WTC11 (cell line): ENCODE data around the gene IL1RAPL2.

Experiments used
- CBFB ChIP-seq: sonication (generic); formaldehyde crosslinking; IDR thresholded peaks from 2 replicates; pipeline ENCODE4 v1.8.1; 2022; ENCODE audit warnings: mild to moderate bottlenecking, low read depth, missing genetic modification reagents
- SMAD4 ChIP-seq: sonication (generic); formaldehyde crosslinking; IDR thresholded peaks from 2 replicates; pipeline ENCODE4 v1.8.0; 2022; ENCODE audit warnings: mild to moderate bottlenecking, missing genetic modification reagents
- TF ChIP-seq, protein P1 (sequence below): fragments of 200-600 bp; IDR thresholded peaks from 2 replicates; pipeline ENCODE4 v1.8.0; 2022; ENCODE audit warnings: antibody characterized with exemption

DNA sequence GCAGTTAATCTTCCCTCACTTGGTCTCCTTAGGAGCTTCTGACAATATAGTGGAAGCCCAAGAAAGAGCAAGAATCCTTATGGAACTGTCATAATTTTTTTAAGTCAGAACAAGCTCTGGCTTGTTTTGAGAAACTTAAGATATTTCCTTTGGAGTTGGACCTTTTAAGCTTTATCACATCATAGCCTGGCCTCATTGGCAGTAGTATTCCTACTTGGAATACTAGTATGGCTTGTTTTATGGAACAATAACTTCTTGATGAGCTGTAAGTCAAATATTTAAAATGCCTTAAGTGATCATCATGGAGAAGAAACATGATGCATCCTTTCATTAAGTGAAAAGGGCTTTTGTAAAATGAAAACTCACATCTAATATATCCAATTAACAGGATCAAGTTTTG is 1178.3 kb downstream of the IL1RAPL2 start:
- TF ChIP-seq CBFB (CRISPR knock-in tag) (no peak), SMAD4 (no peak)
- TF ChIP-seq, protein P1, sequence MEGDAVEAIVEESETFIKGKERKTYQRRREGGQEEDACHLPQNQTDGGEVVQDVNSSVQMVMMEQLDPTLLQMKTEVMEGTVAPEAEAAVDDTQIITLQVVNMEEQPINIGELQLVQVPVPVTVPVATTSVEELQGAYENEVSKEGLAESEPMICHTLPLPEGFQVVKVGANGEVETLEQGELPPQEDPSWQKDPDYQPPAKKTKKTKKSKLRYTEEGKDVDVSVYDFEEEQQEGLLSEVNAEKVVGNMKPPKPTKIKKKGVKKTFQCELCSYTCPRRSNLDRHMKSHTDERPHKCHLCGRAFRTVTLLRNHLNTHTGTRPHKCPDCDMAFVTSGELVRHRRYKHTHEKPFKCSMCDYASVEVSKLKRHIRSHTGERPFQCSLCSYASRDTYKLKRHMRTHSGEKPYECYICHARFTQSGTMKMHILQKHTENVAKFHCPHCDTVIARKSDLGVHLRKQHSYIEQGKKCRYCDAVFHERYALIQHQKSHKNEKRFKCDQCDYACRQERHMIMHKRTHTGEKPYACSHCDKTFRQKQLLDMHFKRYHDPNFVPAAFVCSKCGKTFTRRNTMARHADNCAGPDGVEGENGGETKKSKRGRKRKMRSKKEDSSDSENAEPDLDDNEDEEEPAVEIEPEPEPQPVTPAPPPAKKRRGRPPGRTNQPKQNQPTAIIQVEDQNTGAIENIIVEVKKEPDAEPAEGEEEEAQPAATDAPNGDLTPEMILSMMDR = no peak
